GM12801 (cell line): Measurements from ENCODE around the gene DNMBP.

Source experiments
- TF ChIP-seq, protein P1 (sequence below): IDR thresholded peaks from one replicate; pipeline ENCODE4 v1.5.1; 2011; ENCODE audit warnings: control low read depth; ENCODE audit not compliant: insufficient read length; ENCODE audit errors: extremely low read depth

Gene DNMBP

DNA sequence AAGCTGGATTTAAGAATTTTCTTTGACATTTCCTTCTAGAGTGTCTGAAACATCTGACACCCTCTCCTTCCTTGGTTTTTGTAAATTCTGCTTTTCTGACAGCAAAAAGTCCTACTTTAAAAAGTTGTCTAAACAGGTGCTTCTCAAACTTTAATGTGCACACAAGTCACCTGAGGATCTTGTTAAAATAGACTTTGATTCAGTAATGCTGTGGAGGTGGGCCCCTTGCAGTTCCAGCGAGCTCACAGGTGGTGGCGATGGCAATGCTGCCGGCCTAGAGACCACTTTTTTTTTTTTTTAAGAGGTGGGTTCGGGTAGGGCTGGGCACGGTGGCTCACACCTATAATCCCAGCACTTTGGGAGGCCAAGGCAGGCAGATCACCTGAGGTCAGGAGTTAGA lies 150.2 kb downstream of the DNMBP start:
- TF ChIP-seq, protein P1, sequence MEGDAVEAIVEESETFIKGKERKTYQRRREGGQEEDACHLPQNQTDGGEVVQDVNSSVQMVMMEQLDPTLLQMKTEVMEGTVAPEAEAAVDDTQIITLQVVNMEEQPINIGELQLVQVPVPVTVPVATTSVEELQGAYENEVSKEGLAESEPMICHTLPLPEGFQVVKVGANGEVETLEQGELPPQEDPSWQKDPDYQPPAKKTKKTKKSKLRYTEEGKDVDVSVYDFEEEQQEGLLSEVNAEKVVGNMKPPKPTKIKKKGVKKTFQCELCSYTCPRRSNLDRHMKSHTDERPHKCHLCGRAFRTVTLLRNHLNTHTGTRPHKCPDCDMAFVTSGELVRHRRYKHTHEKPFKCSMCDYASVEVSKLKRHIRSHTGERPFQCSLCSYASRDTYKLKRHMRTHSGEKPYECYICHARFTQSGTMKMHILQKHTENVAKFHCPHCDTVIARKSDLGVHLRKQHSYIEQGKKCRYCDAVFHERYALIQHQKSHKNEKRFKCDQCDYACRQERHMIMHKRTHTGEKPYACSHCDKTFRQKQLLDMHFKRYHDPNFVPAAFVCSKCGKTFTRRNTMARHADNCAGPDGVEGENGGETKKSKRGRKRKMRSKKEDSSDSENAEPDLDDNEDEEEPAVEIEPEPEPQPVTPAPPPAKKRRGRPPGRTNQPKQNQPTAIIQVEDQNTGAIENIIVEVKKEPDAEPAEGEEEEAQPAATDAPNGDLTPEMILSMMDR, result no peak

DNA sequence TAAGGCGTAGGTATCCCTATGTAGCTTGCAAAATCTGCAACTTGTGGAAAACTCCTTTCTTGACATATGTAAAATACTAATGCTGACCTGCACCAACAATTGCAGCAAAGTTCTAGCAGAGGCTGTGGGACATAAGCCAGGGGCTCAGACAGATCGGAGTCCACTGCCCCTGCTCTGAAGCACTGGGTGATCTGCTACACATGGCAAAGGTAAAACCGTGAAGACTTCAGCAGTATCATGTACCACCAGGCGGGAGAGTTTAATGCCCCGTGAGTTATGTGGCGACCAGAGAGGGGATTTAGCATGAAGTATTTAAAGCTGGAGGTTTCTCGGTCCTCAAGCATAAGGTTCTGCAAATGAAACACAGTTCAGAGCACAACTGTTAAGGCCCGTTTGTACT lies 150.9 kb downstream of the DNMBP start:
- TF ChIP-seq, protein P1, result no peak

DNA sequence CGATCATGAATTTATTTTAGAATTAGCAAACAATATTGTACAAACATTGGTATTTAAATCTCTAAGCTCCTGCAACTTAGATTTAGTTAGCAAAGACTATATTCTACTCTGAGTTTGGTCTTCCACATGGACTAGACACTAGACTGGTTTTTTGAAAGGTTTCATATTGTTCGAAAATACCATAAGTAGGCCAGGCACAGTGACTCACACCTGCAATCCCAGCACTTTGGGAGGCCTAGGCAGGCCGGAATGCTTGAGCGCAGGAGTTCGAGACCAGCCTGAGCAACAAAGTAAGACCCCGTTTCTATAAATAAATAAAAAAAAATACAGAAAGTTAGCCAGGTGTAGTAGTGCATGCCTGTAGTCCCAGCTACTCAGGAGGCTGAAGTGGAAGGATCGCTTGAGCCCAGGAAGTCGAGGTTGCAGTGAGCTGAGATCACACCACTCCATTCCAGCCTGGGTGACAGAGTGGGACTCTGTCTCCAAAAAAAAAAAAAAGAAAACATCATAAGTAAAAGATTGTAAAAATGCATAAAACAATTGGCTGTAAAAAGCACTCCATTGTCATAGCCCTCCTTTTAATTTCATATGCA lies 154.2 kb downstream of the DNMBP start:
- TF ChIP-seq, protein P1, result no peak

DNA sequence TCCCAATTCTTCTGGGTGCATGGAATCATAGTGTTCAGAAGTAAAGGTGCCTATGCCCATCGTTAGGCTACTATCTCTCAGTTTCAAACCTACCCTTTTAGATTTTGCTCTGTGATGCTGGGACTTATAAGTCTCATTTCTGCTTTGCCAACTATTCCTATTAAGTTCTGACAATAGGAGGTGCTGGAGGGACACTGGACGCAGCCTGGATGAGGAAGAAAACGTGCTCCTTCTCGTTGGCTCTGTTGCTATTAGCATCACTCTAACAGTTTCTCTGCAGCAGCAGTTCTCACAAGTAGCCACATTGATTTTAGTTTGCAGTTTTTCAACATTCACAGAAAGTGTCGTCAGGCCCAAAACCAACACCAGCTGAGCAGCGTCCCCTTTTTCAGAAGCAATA lies 154.9 kb downstream of the DNMBP start:
- TF ChIP-seq, protein P1, result no peak

DNA sequence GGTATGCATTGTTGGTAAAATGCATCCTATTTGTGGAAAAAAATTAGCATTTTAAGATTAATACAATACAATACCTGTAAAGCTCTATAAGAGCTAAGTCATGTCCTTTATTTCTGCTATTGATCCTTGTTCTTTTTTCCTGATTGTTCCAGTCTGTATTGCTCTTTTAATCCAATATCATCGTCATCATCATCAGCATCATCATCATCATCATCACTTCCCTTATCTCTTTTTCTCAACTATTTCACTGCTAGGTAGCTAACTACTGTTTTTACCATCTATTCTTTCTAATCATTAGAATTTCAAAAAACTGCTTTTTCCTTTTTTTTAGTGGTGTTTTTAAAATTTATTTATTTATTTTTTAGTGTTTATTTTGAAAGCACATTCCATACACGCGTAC lies 156.1 kb downstream of the DNMBP start:
- TF ChIP-seq, protein P1, result no peak

DNA sequence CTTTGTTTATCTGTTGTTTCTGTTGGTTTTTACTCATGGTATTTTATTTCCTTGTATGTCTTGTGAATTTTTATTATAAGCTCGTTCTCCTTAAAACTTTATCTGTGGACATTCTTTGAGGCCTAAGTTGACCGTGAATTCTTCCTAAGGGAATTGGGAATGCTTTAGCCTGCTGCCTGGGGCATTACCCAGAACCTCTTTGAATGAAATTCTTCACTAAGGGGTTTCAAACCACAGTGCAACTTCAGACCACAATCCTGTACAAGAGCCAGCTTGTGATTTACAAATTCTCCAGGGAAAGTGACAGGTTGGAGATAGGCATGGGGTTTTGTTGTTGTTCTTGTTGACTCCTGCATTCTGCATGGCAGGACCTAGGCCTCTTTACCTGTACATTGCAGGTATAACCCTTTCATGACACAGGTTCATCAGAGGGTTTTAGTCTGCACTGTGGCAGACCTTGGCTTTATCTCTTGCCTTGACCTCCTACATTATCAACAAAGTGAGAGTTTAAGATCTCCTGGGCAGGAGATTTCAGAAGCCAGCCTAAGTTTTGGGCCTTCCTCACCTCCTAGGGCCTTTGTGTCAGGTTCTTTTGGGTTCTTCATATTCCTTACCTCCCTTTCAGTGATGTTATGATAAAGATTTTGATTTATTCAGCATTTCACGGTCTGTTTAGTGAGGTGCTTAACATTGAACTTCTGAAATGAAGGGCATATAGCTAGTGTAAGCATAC lies 157.1 kb downstream of the DNMBP start:
- TF ChIP-seq, protein P1, result no peak

DNA sequence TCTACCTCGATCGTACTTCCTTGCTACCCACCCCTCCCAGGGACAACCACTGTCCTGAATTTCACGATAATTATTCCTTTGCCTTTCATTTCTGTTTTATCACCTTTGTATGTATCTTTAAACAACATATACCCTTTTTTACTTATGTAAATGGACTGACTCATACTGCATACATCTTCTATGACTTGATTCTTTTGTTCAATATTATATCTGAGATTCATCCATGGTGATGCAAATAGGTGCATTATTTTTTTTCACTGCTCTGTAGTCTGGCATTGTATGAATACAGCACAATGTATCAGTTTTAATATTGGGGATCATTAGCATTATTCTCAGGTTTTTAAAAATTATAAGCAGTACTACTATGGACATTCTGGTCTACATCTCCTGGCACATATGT lies 157.9 kb downstream of the DNMBP start:
- TF ChIP-seq, protein P1, result no peak
